ENCODE data around the gene ARL3.

Gene ARL3

DNA sequence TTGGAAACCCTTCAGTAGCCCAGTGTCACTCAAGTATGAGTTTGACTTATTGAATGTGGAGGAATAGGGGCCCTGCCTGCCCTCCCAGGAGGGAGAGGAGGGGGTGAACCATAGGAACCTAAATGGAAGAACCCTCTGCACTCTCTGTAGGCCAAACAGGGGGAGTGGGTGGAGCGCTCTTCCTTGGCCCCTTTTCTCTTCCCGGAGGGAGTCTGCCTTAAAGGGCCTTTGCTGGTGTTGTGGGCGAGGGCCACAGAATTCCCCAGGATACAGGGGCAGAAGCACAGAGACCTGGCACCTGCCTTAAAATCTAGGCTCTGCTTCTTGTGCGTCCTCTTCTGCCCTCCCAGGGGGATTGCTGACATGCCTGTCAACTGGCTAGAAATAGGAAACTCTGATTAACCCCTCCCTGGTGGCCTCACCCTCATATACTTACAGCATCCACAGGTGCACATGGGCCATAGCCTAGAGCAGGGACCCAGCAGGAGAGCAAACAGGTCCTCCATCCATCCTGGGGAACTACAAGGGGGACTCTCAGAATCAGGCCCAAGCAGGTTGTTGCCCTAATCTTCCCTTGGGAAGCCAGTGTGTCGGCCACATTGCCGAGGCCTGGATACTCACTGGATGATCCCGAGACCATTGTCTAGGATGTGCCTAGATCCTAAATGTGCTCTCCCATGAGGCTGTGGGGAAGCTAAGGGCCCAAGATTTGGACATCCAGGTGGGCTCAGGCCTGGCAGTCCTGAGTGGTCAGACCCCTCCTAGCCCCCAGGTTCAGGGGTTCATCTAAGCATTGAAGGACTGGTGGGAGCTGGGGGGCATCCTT, 66.5 kb downstream of the ARL3 start:
- DNase-seq: no peak
- H2AFZ ChIP-seq (ENCODE audit: low read depth, low read length): no peak overlapping the region
- H3K79me2 ChIP-seq (ENCODE audit: insufficient read depth, low read length): peaks cover 99% of the 10 kb centered on the region
- no peak for ATAC-seq (ENCODE audit: insufficient read depth, low read depth)
- 0 out of 2 replicates have a peak overlapping the region, but pooled peaks have one; percentile 3 for H3K27ac ChIP-seq (ENCODE audit: low read length)
- H3K36me3 ChIP-seq (ENCODE audit: insufficient read depth, low read length): peaks cover 66% of the 10 kb centered on the region
- H3K4me1 ChIP-seq (ENCODE audit: insufficient read depth, low read length): peaks cover 54% of the 10 kb centered on the region
- peaks cover 76% of the 10 kb centered on the region for H4K20me1 ChIP-seq (ENCODE audit: insufficient read depth, low read length)
- peak overlapping the region in 1 of 2 experiments; percentile 75; a peak in 2 of 4 replicates for H3K4me3 ChIP-seq (ENCODE audit: low read depth in 1 of 2, low read length in 2 of 2)
- peak overlapping the region; percentile 5 for H3K9ac ChIP-seq (ENCODE audit: low read depth, low read length)
- no peaks in the 10 kb centered on the region for H3K27me3 ChIP-seq (ENCODE audit: insufficient read depth, low read length, poor library complexity)
- H3K4me2 ChIP-seq (ENCODE audit: insufficient read depth, low read length): peak overlapping the region; percentile 73
- TF ChIP-seq EZH2 (IDR thresholded peaks at IDR 0.05; ENCODE audit: borderline replicate concordance, low read depth, low read length, severe bottlenecking) (no peak), CTCF (IDR thresholded peaks at IDR 0.05; ENCODE audit: borderline replicate concordance, extremely low read depth, low read length, poor library complexity, severe bottlenecking) (no peak)
- H3K9me3 ChIP-seq (ENCODE audit: insufficient read depth, low read length, severe bottlenecking): no peaks in the 10 kb centered on the region

DNA sequence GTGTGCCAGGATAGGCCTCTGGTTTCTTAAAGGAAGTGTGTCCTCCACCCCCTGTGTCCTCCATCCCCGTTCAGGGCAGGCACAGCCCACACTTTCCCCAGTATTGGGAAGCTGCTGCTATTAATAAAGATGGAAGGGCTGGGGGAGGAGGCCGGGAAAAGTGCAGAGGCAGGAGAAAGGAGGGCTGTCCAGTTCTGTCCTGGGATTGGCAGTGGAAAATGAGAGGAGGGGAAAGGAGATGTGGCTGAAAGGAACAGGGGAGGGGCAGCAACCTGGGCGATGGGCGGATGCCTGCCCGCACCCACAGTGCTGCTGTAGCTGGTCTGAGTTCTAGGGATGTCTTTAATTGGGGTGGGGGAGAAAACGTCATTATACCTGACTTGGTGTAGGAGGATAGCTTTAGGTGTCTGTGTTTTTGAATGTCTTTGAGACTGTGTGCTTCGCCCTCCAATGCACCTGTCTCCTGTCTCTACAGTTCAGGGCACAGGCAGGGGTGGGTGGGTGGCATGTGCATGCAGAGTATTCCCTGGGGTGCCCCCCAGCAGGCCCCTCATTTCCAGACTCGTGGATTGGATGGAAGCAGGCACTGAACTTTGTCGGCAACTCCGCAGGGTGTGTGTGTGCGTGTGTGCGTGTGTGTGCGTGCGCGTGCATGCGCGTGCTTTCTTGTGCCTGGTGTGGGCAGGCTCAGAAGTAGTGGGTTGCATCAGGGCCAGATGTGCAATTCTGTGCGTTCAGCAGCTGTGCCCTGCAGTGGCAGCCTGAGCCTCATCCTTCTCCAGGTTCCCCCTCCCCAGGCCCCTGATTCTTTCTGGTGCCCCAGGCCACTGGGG, 67.4 kb downstream of the ARL3 start:
- H3K36me3 ChIP-seq (ENCODE audit: insufficient read depth, low read length): peaks cover 57% of the 10 kb centered on the region
- H3K9me3 ChIP-seq (ENCODE audit: insufficient read depth, low read length, severe bottlenecking): no peaks in the 10 kb centered on the region
- H3K4me2 ChIP-seq (ENCODE audit: insufficient read depth, low read length): peak overlapping the region; percentile 73
- peaks cover 68% of the 10 kb centered on the region for H4K20me1 ChIP-seq (ENCODE audit: insufficient read depth, low read length)
- H2AFZ ChIP-seq (ENCODE audit: low read depth, low read length): no peak overlapping the region
- H3K27me3 ChIP-seq (ENCODE audit: insufficient read depth, low read length, poor library complexity): no peaks in the 10 kb centered on the region
- DNase-seq: peak; percentile 42
- peaks cover 93% of the 10 kb centered on the region for H3K79me2 ChIP-seq (ENCODE audit: insufficient read depth, low read length)
- peak overlapping the region; percentile 58 to 75; a peak in 3 of 4 replicates for H3K4me3 ChIP-seq (ENCODE audit: low read depth in 1 of 2, low read length in 2 of 2)
- H3K4me1 ChIP-seq (ENCODE audit: insufficient read depth, low read length): peaks cover 54% of the 10 kb centered on the region
- peak overlapping the region; percentile 97 for H3K9ac ChIP-seq (ENCODE audit: low read depth, low read length)
- H3K27ac ChIP-seq (ENCODE audit: low read length): peak overlapping the region; percentile 95
- ATAC-seq (ENCODE audit: insufficient read depth, low read depth): no peak
- TF ChIP-seq CTCF (IDR thresholded peaks at IDR 0.05; ENCODE audit: borderline replicate concordance, extremely low read depth, low read length, poor library complexity, severe bottlenecking) (no peak), EZH2 (IDR thresholded peaks at IDR 0.05; ENCODE audit: borderline replicate concordance, low read depth, low read length, severe bottlenecking) (no peak)

DNA sequence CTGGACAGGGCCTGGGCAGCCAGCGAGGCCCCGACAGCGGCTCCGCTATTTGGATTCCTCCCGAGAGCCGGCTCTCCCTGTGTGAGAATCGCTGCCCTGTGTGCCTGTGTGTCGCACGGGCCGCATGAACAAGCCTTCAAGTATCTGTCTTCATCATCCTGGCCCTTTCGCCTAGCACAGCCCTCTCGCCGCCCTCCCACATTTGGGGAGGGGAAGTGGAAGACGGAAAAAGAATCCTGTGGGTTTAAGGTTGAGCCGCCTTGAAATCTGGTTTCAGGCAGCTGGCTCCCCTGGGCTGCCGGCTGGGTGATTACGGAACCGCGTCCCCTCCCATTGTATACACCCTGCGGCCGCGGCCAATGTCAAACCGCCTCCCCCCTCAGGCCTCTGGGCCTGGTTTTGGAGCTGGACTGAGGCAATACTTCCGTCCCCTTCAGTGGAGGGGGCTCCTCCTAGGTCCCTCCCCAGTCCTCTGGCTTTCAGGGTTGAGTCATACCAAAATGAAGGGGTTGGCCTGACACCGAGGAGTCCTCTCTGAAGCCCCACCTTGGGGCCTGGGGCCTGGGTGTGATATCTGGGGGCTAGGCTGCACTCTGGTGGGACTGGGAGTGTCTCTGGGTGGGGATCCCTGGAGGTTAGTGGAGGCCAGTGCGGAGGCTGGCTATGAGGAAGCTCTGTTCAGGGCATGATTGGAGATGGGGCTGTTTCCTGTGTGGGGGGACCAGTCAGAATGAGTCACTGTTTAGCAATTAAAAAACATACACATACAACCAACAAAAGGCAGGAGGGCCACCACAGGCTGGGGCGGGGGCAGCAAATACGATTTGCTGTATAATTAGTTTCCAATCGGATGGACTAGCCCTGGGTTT, 68.2 kb downstream of the ARL3 start:
- H3K27me3 ChIP-seq (ENCODE audit: insufficient read depth, low read length, poor library complexity): no peaks in the 10 kb centered on the region
- H3K9ac ChIP-seq (ENCODE audit: low read depth, low read length): peak overlapping the region; percentile 97
- DNase-seq: peak; percentile 80
- H3K9me3 ChIP-seq (ENCODE audit: insufficient read depth, low read length, severe bottlenecking): no peaks in the 10 kb centered on the region
- H3K4me1 ChIP-seq (ENCODE audit: insufficient read depth, low read length): peaks cover 54% of the 10 kb centered on the region
- H3K79me2 ChIP-seq (ENCODE audit: insufficient read depth, low read length): peaks cover 84% of the 10 kb centered on the region
- peaks cover 49% of the 10 kb centered on the region for H3K36me3 ChIP-seq (ENCODE audit: insufficient read depth, low read length)
- peak overlapping the region; percentile 95 for H3K27ac ChIP-seq (ENCODE audit: low read length)
- TF ChIP-seq EZH2 (IDR thresholded peaks at IDR 0.05; ENCODE audit: borderline replicate concordance, low read depth, low read length, severe bottlenecking) (no peak), CTCF (IDR thresholded peaks at IDR 0.05; ENCODE audit: borderline replicate concordance, extremely low read depth, low read length, poor library complexity, severe bottlenecking) (no peak)
- peaks cover 60% of the 10 kb centered on the region for H4K20me1 ChIP-seq (ENCODE audit: insufficient read depth, low read length)
- peak; percentile 26 for ATAC-seq (ENCODE audit: insufficient read depth, low read depth)
- peak overlapping the region; percentile 58 to 75; a peak in 3 of 4 replicates for H3K4me3 ChIP-seq (ENCODE audit: low read depth in 1 of 2, low read length in 2 of 2)
- peak overlapping the region; percentile 73 for H3K4me2 ChIP-seq (ENCODE audit: insufficient read depth, low read length)
- H2AFZ ChIP-seq (ENCODE audit: low read depth, low read length): peak overlapping the region; percentile 65

All from DND-41 (cell line).